ENCODE results near the gene UNC5B. TPM values are rescaled to one million over a fixed set of nuclear protein-coding genes. Genes with fewer than 3 reads are reported as not detected.

Gene UNC5B
- polyA plus RNA-seq, 3 donors: 0.04 to 0.72 TPM; not detected in 1

DNA sequence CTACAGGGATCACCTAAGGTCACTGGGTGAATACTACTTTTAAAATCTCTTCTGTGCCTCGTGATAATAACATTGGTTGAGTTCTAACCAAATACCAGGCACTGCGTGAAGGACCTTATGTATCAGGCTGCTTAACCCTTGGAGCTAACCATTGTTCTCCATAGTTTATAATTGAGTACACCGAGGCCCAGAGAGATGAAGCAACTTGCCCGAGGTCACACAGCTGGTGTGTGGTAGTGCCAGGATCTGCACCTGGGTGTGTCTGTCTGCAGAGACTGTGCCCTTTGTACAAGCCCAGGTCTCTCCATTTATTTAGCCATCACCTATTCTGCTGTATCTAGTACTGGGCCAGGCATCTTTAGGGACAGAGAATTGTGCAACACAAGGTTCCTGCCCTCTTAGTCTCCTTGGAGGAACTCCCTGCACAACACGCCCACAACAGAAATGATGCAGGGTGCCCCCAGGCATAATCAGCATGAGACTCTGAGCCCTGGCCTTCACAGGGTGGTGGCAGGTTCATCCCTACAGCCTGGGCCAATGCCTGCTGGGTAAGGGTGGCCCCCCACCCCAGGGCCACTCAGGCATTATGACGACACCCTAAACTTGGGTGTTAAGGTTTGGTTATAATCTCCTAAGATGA is 31.5 kb downstream of the UNC5B start:
- no peak for TF ChIP-seq CTCF (IDR thresholded peaks at IDR 0.05)
- no peak overlapping the region for H3K27ac Mint-ChIP-seq
- no peaks in the 10 kb centered on the region for H3K9me3 Mint-ChIP-seq

GRCh38 chr10:71244431-71245419 is 32.4 kb downstream of the UNC5B start:
- intact Hi-C loops (cut with micrococcal nuclease): no loop called here
- WGBS (ENCODE audit: insufficient coverage): 29% methylated on average over 26 of the region's 29 CpGs
- Mint-ChIP-seq H3K9me3 (no peaks in the 10 kb centered on the region), H3K4me3 (peak overlapping the region in 1 of 2 donors; percentile 49), H3K36me3 (no peaks in the 10 kb centered on the region), H3K27ac (peak overlapping the region in 2 of 7 donors; percentile 34 to 38), H3K27me3 (ENCODE audit: low read depth in 3 of 3) (peaks cover 1 to 8% (median 7%) of the 10 kb centered on the region in 3 donors), H3K4me1 (peaks cover 31% of the 10 kb centered on the region)
- peak overlapping the region; percentile 42 for H2AFZ ChIP-seq (ENCODE audit: insufficient read depth, low read depth, low read length, poor library complexity, severe bottlenecking)
- H3K4me2 ChIP-seq (replicated peaks; ENCODE audit: extremely low read depth, low read length, poor library complexity, severe bottlenecking): peak overlapping the region; percentile 8
- no peak overlapping the region for H3K9ac ChIP-seq (ENCODE audit: insufficient read depth, low read length, poor library complexity, severe bottlenecking)
- H3K4me3 ChIP-seq (replicated peaks in 1 of 3; ENCODE audit: low read depth in 2 of 3, low read length in 3 of 3): no peak overlapping the region
- no peak for TF ChIP-seq CTCF (IDR thresholded peaks at IDR 0.05)
- H4K20me1 ChIP-seq (ENCODE audit: insufficient read depth, low read length): no peaks in the 10 kb centered on the region
- H3K79me2 ChIP-seq (ENCODE audit: insufficient read depth, low read length): no peaks in the 10 kb centered on the region
- no peaks in the 10 kb centered on the region for H3K9me3 ChIP-seq (replicated peaks in 1 of 2; ENCODE audit: control insufficient read depth in 1 of 2, insufficient read depth in 1 of 2, low read length in 2 of 2)
- H3K4me1 ChIP-seq (ENCODE audit: control insufficient read depth in 1 of 2, insufficient read depth in 2 of 2, low read length in 2 of 2): peaks cover 20 to 34% of the 10 kb centered on the region in 2 donors
- DNase-seq: no peak
- no peaks in the 10 kb centered on the region for H3K36me3 ChIP-seq (replicated peaks in 1 of 2; ENCODE audit: control insufficient read depth in 1 of 2, insufficient read depth in 2 of 2, low read length in 2 of 2)
- H3K27ac ChIP-seq (ENCODE audit: low read depth in 1 of 2, low read length in 2 of 2): no peak overlapping the region
- peaks cover 0 to 3% of the 10 kb centered on the region in 2 donors for H3K27me3 ChIP-seq (ENCODE audit: control insufficient read depth in 2 of 2, insufficient read depth in 2 of 2, low read length in 2 of 2)

More for the DNA sequence above, 31.5 kb downstream of the UNC5B start:
- no peaks in the 10 kb centered on the region for H3K36me3 Mint-ChIP-seq
- Histone ChIP-seq H3K4me2 (replicated peaks; ENCODE audit: extremely low read depth, low read length, poor library complexity, severe bottlenecking) (no peak overlapping the region), H3K4me1 (ENCODE audit: control insufficient read depth in 1 of 2, insufficient read depth in 2 of 2, low read length in 2 of 2) (peaks cover 20 to 34% of the 10 kb centered on the region in 2 donors), H3K27ac (ENCODE audit: low read depth in 1 of 2, low read length in 2 of 2) (no peak overlapping the region), H3K36me3 (replicated peaks in 1 of 2; ENCODE audit: control insufficient read depth in 1 of 2, insufficient read depth in 2 of 2, low read length in 2 of 2) (no peaks in the 10 kb centered on the region), H3K27me3 (ENCODE audit: control insufficient read depth in 2 of 2, insufficient read depth in 2 of 2, low read length in 2 of 2) (peaks cover 0 to 3% of the 10 kb centered on the region in 2 donors), H3K9me3 (replicated peaks in 1 of 2; ENCODE audit: control insufficient read depth in 1 of 2, insufficient read depth in 1 of 2, low read length in 2 of 2) (no peaks in the 10 kb centered on the region), H4K20me1 (ENCODE audit: insufficient read depth, low read length) (no peaks in the 10 kb centered on the region), H3K79me2 (ENCODE audit: insufficient read depth, low read length) (no peaks in the 10 kb centered on the region), H3K4me3 (replicated peaks in 1 of 3; ENCODE audit: low read depth in 2 of 3, low read length in 3 of 3) (no peak overlapping the region), H3K9ac (ENCODE audit: insufficient read depth, low read length, poor library complexity, severe bottlenecking) (no peak overlapping the region), H2AFZ (ENCODE audit: insufficient read depth, low read depth, low read length, poor library complexity, severe bottlenecking) (no peak overlapping the region)
- peaks cover 1 to 8% (median 7%) of the 10 kb centered on the region in 3 donors for H3K27me3 Mint-ChIP-seq (ENCODE audit: low read depth in 3 of 3)
- intact Hi-C loops (cut with micrococcal nuclease): no loop called here
- WGBS (ENCODE audit: insufficient coverage): 65% methylated on average over 5 of the region's 6 CpGs
- H3K4me1 Mint-ChIP-seq: peaks cover 31% of the 10 kb centered on the region
- DNase-seq: peak in 1 of 3 donors; percentile 10
- no peak overlapping the region for H3K4me3 Mint-ChIP-seq

Measured in CD14-positive monocyte (primary cell).